K562 (cell line): ENCODE measurements around the gene SH3BP5. TPM values are rescaled to one million over a fixed set of nuclear protein-coding genes. Genes with fewer than 3 reads are reported as not detected.

ENCODE experiments used
- BDP1 ChIP-seq: IDR thresholded peaks from 3 replicates; pipeline ENCODE4 v1.6.1; 2011; ENCODE audit not compliant: insufficient read length, insufficient read depth
- ELF2 ChIP-seq: fragments of 250-450 bp; sonication (Bioruptor Pico); IDR thresholded peaks from 2 replicates; pipeline ENCODE4 v1.5.0; 2021; ENCODE audit warnings: mild to moderate bottlenecking
- FOXJ3 ChIP-seq: sonication (generic); formaldehyde crosslinking; IDR thresholded peaks from 2 replicates; pipeline ENCODE4 v1.4.0; 2020; ENCODE audit warnings: mild to moderate bottlenecking, missing genetic modification reagents
- HDAC2 ChIP-seq: fragments of 450-650 bp; IDR thresholded peaks from 2 replicates; pipeline ENCODE4 v1.6.1; 2016; ENCODE audit warnings: mild to moderate bottlenecking
- HNRNPL ChIP-seq: fragments of 200-400 bp; formaldehyde crosslinking; IDR thresholded peaks from 2 replicates; pipeline ENCODE4 v1.6.1; 2017; ENCODE audit warnings: low read depth, mild to moderate bottlenecking, low read length
- KLF1 ChIP-seq: fragments of 450-650 bp; IDR thresholded peaks from 2 replicates; pipeline ENCODE4 v1.6.1; 2016; ENCODE audit warnings: missing genetic modification characterization, missing compliant biosample characterization
- MAFF ChIP-seq: IDR thresholded peaks from 2 replicates; pipeline ENCODE4 v1.6.1; 2012; ENCODE audit warnings: low read length, improper control_type of control experiment
- PTTG1 ChIP-seq: fragments of 450-650 bp; IDR thresholded peaks from 2 replicates; pipeline ENCODE4 v1.6.1; 2016; ENCODE audit warnings: low read depth, mild to moderate bottlenecking, missing genetic modification characterization, missing compliant biosample characterization
- TFAM ChIP-seq: fragments of 250-450 bp; sonication (Bioruptor Pico); conservative IDR thresholded peaks from 2 replicates; pipeline ENCODE4 v1.5.0; 2021; ENCODE audit warnings: mild to moderate bottlenecking, moderate library complexity
- YBX1 ChIP-seq: fragments of 450-650 bp; IDR thresholded peaks from 2 replicates; pipeline ENCODE4 v1.7.1; 2016; ENCODE audit warnings: mild to moderate bottlenecking
- polyA plus RNA-seq, 8 experiments: library from polyadenylated mRNA; depleted of rRNA in 4 of 8; stranded (reverse) in 5 of 8; unstranded in 3 of 8; fragments of >200 nt; fragmentation: Nextera tagmentation in 2 of 8; fragmentation: Illumina TruSeq in 1 of 8; extraction: Ambion mirVana in 2 of 8; extraction: Trizol in 1 of 8; gene quantifications; 2 replicates each; pipeline versions ENCODE4 v1.2.1 to v1.2.3, GENCODE V29; 2011 to 2014; ENCODE audit warnings: inconsistent platforms in 1 of 8, missing spikeins in 1 of 8
- total RNA-seq, 7 experiments: library from RNA; depleted of rRNA in 6 of 7; stranded (reverse); fragments of >200 nt in 6 of 7; fragmentation: Illumina TruSeq in 2 of 7; extraction: Trizol in 2 of 7; gene quantifications; 2 replicates each; pipeline versions ENCODE4 v1.2.1 to v1.2.3, GENCODE V29; 2011 to 2021; ENCODE audit warnings: low replicate concordance in 1 of 7
- TF ChIP-seq, protein P1 (sequence below): fragments of 200-800 bp; sonication (Bioruptor generic); IDR thresholded peaks from 2 replicates; pipeline ENCODE4 v1.6.1; 2016; ENCODE audit warnings: missing genetic modification characterization, missing compliant biosample characterization
- TF ChIP-seq, protein P2 (sequence below): IDR thresholded peaks from 2 replicates; pipeline ENCODE4 v1.6.1; 2012; ENCODE audit warnings: low read depth, low read length, improper control_type of control experiment, borderline replicate concordance
- TF ChIP-seq, protein P3 (sequence below): fragments of 250-450 bp; sonication (Bioruptor Pico); IDR thresholded peaks from 2 replicates; pipeline ENCODE4 v1.9.0; 2021; ENCODE audit warnings: mild to moderate bottlenecking
- TF ChIP-seq, protein P4 (sequence below), 3 experiments: fragments of 200-800 bp in 1 of 3; fragments of 250-450 bp in 1 of 3; fragments of 450-650 bp in 1 of 3; sonication (Bioruptor Pico) in 1 of 3; sonication (Bioruptor generic) in 1 of 3; formaldehyde crosslinking in 1 of 3; IDR thresholded peaks; 2 replicates each; pipeline versions ENCODE4 v1.6.1 to v1.8.0; 2016 to 2022; ENCODE audit warnings: mild to moderate bottlenecking in 2 of 3, missing genetic modification characterization in 2 of 3, missing compliant biosample characterization in 1 of 3, moderate library complexity in 1 of 3
- TF ChIP-seq, protein P5 (sequence below): fragments of 450-650 bp; conservative IDR thresholded peaks from 2 replicates; pipeline ENCODE4 v1.6.1; 2016; ENCODE audit warnings: missing genetic modification characterization, low read depth, mild to moderate bottlenecking, missing compliant biosample characterization, moderate library complexity

The SH3BP5 gene
- total and polyA plus RNA-seq, 9 of the 15 experiments (the other 6 are each of a cell fraction or from before 2014, with no cell fraction given): 2.9 to 29.0 (median 14.9) TPM

DNA sequence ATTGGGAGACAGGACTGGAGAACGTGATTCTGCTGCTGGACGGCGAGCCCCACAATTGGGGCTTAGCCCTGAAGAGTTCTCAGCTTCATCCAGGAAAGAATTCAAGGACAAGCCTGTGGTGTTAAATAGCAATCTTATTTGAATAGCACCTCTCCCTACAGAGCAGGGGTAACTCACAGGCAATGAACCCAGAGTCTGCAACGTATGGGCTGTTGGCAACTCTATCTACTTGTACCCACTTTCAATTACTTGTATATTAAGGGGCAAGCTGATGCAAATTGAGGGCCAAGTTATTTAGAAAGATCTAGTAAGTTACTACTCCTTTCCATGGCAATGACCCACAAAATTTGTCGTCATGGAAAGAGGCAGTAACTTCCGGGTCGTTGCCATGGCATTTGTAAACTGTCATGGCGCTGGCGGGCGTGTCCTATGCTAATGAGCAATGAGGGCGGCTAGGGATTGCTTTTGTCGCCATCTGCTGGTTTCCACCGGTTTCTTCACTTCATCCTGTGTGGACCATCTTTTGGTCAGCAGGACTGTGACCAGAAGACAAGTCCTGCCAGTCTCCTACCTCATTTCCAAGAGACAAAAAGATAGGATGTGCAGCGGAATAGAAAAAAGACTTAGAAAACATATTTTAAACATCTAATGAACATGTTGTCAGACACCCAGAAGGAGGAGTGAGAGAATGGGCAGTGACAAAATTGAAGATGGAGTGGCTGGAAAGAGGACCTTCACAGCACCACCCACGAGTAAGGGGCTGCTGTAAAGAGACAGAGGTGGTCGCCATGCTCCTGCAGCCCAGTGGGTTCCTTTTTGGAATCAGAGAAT, 45.8 kb upstream of the SH3BP5 start (continued):
- TF ChIP-seq, protein P1, sequence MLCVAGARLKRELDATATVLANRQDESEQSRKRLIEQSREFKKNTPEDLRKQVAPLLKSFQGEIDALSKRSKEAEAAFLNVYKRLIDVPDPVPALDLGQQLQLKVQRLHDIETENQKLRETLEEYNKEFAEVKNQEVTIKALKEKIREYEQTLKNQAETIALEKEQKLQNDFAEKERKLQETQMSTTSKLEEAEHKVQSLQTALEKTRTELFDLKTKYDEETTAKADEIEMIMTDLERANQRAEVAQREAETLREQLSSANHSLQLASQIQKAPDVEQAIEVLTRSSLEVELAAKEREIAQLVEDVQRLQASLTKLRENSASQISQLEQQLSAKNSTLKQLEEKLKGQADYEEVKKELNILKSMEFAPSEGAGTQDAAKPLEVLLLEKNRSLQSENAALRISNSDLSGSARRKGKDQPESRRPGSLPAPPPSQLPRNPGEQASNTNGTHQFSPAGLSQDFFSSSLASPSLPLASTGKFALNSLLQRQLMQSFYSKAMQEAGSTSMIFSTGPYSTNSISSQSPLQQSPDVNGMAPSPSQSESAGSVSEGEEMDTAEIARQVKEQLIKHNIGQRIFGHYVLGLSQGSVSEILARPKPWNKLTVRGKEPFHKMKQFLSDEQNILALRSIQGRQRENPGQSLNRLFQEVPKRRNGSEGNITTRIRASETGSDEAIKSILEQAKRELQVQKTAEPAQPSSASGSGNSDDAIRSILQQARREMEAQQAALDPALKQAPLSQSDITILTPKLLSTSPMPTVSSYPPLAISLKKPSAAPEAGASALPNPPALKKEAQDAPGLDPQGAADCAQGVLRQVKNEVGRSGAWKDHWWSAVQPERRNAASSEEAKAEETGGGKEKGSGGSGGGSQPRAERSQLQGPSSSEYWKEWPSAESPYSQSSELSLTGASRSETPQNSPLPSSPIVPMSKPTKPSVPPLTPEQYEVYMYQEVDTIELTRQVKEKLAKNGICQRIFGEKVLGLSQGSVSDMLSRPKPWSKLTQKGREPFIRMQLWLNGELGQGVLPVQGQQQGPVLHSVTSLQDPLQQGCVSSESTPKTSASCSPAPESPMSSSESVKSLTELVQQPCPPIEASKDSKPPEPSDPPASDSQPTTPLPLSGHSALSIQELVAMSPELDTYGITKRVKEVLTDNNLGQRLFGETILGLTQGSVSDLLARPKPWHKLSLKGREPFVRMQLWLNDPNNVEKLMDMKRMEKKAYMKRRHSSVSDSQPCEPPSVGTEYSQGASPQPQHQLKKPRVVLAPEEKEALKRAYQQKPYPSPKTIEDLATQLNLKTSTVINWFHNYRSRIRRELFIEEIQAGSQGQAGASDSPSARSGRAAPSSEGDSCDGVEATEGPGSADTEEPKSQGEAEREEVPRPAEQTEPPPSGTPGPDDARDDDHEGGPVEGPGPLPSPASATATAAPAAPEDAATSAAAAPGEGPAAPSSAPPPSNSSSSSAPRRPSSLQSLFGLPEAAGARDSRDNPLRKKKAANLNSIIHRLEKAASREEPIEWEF (CRISPR knock-in tag): no peak
- TF ChIP-seq, protein P2, sequence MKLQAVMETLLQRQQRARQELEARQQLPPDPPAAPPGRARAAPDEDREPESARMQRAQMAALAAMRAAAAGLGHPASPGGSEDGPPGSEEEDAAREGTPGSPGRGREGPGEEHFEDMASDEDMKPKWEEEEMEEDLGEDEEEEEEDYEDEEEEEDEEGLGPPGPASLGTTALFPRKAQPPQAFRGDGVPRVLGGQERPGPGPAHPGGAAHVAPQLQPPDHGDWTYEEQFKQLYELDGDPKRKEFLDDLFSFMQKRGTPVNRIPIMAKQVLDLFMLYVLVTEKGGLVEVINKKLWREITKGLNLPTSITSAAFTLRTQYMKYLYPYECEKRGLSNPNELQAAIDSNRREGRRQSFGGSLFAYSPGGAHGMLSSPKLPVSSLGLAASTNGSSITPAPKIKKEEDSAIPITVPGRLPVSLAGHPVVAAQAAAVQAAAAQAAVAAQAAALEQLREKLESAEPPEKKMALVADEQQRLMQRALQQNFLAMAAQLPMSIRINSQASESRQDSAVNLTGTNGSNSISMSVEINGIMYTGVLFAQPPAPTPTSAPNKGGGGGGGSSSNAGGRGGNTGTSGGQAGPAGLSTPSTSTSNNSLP: no peak
- TF ChIP-seq, protein P3, sequence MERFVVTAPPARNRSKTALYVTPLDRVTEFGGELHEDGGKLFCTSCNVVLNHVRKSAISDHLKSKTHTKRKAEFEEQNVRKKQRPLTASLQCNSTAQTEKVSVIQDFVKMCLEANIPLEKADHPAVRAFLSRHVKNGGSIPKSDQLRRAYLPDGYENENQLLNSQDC: no peak
- TF ChIP-seq PTTG1 (tag): no peak
- TF ChIP-seq, protein P4, sequence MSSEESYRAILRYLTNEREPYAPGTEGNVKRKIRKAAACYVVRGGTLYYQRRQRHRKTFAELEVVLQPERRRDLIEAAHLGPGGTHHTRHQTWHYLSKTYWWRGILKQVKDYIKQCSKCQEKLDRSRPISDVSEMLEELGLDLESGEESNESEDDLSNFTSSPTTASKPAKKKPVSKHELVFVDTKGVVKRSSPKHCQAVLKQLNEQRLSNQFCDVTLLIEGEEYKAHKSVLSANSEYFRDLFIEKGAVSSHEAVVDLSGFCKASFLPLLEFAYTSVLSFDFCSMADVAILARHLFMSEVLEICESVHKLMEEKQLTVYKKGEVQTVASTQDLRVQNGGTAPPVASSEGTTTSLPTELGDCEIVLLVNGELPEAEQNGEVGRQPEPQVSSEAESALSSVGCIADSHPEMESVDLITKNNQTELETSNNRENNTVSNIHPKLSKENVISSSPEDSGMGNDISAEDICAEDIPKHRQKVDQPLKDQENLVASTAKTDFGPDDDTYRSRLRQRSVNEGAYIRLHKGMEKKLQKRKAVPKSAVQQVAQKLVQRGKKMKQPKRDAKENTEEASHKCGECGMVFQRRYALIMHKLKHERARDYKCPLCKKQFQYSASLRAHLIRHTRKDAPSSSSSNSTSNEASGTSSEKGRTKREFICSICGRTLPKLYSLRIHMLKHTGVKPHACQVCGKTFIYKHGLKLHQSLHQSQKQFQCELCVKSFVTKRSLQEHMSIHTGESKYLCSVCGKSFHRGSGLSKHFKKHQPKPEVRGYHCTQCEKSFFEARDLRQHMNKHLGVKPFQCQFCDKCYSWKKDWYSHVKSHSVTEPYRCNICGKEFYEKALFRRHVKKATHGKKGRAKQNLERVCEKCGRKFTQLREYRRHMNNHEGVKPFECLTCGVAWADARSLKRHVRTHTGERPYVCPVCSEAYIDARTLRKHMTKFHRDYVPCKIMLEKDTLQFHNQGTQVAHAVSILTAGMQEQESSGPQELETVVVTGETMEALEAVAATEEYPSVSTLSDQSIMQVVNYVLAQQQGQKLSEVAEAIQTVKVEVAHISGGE (CRISPR knock-in tag; IDR thresholded peaks at IDR 0.05): no peak
- TF ChIP-seq FOXJ3 (CRISPR knock-in tag): peak; percentile 59; the same call in 1 of the 2 replicates
- no peak for TF ChIP-seq YBX1
- TF ChIP-seq ELF2 (CRISPR knock-in tag): no peak
- no peak for TF ChIP-seq KLF1 (tag)
- TF ChIP-seq TFAM: no peak
- TF ChIP-seq, protein P5, sequence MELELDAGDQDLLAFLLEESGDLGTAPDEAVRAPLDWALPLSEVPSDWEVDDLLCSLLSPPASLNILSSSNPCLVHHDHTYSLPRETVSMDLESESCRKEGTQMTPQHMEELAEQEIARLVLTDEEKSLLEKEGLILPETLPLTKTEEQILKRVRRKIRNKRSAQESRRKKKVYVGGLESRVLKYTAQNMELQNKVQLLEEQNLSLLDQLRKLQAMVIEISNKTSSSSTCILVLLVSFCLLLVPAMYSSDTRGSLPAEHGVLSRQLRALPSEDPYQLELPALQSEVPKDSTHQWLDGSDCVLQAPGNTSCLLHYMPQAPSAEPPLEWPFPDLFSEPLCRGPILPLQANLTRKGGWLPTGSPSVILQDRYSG: no peak; the same call in 1 of the 2 replicates
- TF ChIP-seq HNRNPL: no peak
- TF ChIP-seq HDAC2: no peak
- TF ChIP-seq BDP1: no peak
- peak; percentile 54 for TF ChIP-seq MAFF
